ENCODE data around the gene CCNK.
A peak's percentile ranks its signal among the peaks of the same experiment; 100 is the strongest.

Gene CCNK

GRCh38 chr14:99476864-99477263 is 4.3 kb upstream of the CCNK start:
- DNase-seq (ENCODE audit: extremely low spot score): no peak
- TF ChIP-seq CTCF (IDR thresholded peaks at IDR 0.05; ENCODE audit: control extremely low read depth, extremely low read depth, low read depth, missing control alignments): no peak
- ChIA-PET POLR2A (no interaction called here), CTCF (interaction anchor here (1.3 kb wide), 1 partner anchor 14 kb away, joined by 3 read pairs; no protein-coding TSS in a partner anchor)

- CTCF ChIA-PET: interaction anchor here (1.4 kb wide), 1 partner anchor 89 kb away, joined by 3 read pairs; no protein-coding TSS in a partner anchor
- no peak for DNase-seq (ENCODE audit: extremely low spot score)
- POLR2A ChIA-PET: no interaction called here
- no peak for TF ChIP-seq CTCF (IDR thresholded peaks at IDR 0.05; ENCODE audit: control extremely low read depth, extremely low read depth, low read depth, missing control alignments)
These were observed 3.1 kb upstream of the CCNK start for GRCh38 chr14:99478128-99478527.

- DNase-seq (ENCODE audit: extremely low spot score): no peak
- CTCF ChIA-PET: interaction anchor here (1.4 kb wide), 1 partner anchor 90 kb away, joined by 3 read pairs; no protein-coding TSS in a partner anchor
- TF ChIP-seq CTCF (IDR thresholded peaks at IDR 0.05; ENCODE audit: control extremely low read depth, extremely low read depth, low read depth, missing control alignments): no peak
- POLR2A ChIA-PET: no interaction called here
These were observed 1.9 kb upstream of the CCNK start for GRCh38 chr14:99479160-99479905.

GRCh38 chr14:99479906-99480869 is 1.0 kb upstream of the CCNK start, which contains the start of gene SETD3:
Gene SETD3 (minus strand): TSS chr14:99480859. CDS start chr14:99465805, 15,054 bp downstream.
- CTCF ChIA-PET: interaction anchor here (0.9 to 1.6 kb wide), 3 partner anchors 9 to 14 kb away, joined by 3 to 4 read pairs (median 3); no protein-coding TSS in a partner anchor
- POLR2A ChIA-PET: interaction anchor here (0.8 to 1.3 kb wide), 4 partner anchors 14 to 204 kb away, joined by 3 to 6 read pairs (median 4); partner anchors contain the start of gene CYP46A1
- no peak for TF ChIP-seq CTCF (IDR thresholded peaks at IDR 0.05; ENCODE audit: control extremely low read depth, extremely low read depth, low read depth, missing control alignments)
- peak; percentile 53 for DNase-seq (ENCODE audit: extremely low spot score)

- DNase-seq (ENCODE audit: extremely low spot score): no peak
- no peak for TF ChIP-seq CTCF (IDR thresholded peaks at IDR 0.05; ENCODE audit: control extremely low read depth, extremely low read depth, low read depth, missing control alignments)
- ChIA-PET POLR2A (interaction anchor here (1.2 to 1.3 kb wide), 2 partner anchors 13 to 17 kb away, joined by 3 to 5 read pairs; no protein-coding TSS in a partner anchor), CTCF (interaction anchor here (1.6 kb wide), 1 partner anchor 13 kb away, joined by 3 read pairs; no protein-coding TSS in a partner anchor)
These were observed 513 bp downstream of the CCNK start for GRCh38 chr14:99481745-99482099.

- ChIA-PET CTCF (no interaction called here), POLR2A (interaction anchor here (0.9 kb wide), 1 partner anchor 11 kb away, joined by 3 read pairs; no protein-coding TSS in a partner anchor)
- no peak for DNase-seq (ENCODE audit: extremely low spot score)
- no peak for TF ChIP-seq CTCF (IDR thresholded peaks at IDR 0.05; ENCODE audit: control extremely low read depth, extremely low read depth, low read depth, missing control alignments)
These were observed 2.9 kb downstream of the CCNK start for GRCh38 chr14:99484106-99484505.
